K562 (cell line): ENCODE results near the gene AJAP1. TPM values are rescaled to one million over a fixed set of nuclear protein-coding genes. Genes with fewer than 3 reads are reported as not detected.

Experiments
- ATAC-seq: fragments of 200-7000 bp; cut with Tn5 transposase; 3 replicates; pipeline ENCODE4 v1.9.1; 2020; ENCODE audit warnings: moderate library complexity
- BruUV-seq: library from RNA; stranded (reverse); fragments of 400-500 nt; replicated peaks from 2 replicates; lab custom pipeline; 2021; lab: Mats Ljungman, UMichigan
- CTCF ChIA-PET: fragments of 300-600 bp; formaldehyde crosslinking; extraction: SDS; loops from one replicate; lab custom pipeline; 2021; ENCODE audit warnings: low intra/inter-chr PET ratio; lab: Yijun Ruan, JAX
- POLR2A ChIA-PET: fragments of 300-600, 350-650 bp; sonication (Branson Sonifier 250); formaldehyde crosslinking; extraction: SDS; loops from one replicate; lab custom pipeline; 2021; ENCODE audit warnings: antibody characterized with exemption, inconsistent platforms; lab: Yijun Ruan, JAX
- DNase-seq, 4 experiments: peaks; one replicate each; pipeline versions ENCODE4 v3.0.0 to v3.0.0-alpha.2; 2011 to 2018; ENCODE audit warnings: low spot score in 3 of 4, mixed read lengths in 3 of 4; ENCODE audit errors: extremely low read depth in 1 of 4
- FAIRE-seq: peaks from 2 replicates; lab custom pipeline; 2011; peaks lifted over from hg19 to GRCh38; lab: Jason Lieb, UNC
- H2AFZ ChIP-seq: 2 replicates; pipeline ENCODE4 v1.6.0; 2011; ENCODE audit warnings: low read depth, low read length, control low read depth, inconsistent platforms
- H3K27ac ChIP-seq: fragments of 200-600 bp; 3 replicates; pipeline ENCODE4 v1.8.0; 2011; ENCODE audit warnings: low read depth, mild to moderate bottlenecking, control low read depth, inconsistent platforms, low read length, moderate library complexity, mixed read lengths; ENCODE audit errors: extremely low read depth
- H3K27me3 ChIP-seq, 2 experiments: fragments of 300-600 bp in 1 of 2; 2 replicates in 1 of 2; 3 replicates in 1 of 2; pipeline versions ENCODE4 v1.6.0 to v1.8.0; 2011; ENCODE audit warnings: inconsistent platforms in 2 of 2, low read length in 2 of 2, mild to moderate bottlenecking in 1 of 2, mixed read lengths in 1 of 2, moderate library complexity in 1 of 2; ENCODE audit not compliant: control insufficient read depth in 2 of 2, insufficient read depth in 2 of 2
- H3K36me3 ChIP-seq: fragments of 300-600 bp; 3 replicates; pipeline ENCODE4 v1.8.0; 2011; ENCODE audit warnings: mild to moderate bottlenecking, low read length, inconsistent platforms; ENCODE audit not compliant: control insufficient read depth, insufficient read depth
- H3K4me1 ChIP-seq, 2 experiments: fragments of 200-600 bp in 1 of 2; replicated peaks in 1 of 2; 2 replicates in 1 of 2; 3 replicates in 1 of 2; pipeline versions ENCODE4 v1.5.1 to v1.8.0; 2011; ENCODE audit warnings: inconsistent platforms in 2 of 2, low read length in 2 of 2, mild to moderate bottlenecking in 1 of 2, mixed read lengths in 1 of 2, moderate library complexity in 1 of 2; ENCODE audit not compliant: control insufficient read depth in 2 of 2, insufficient read depth in 2 of 2
- H3K4me2 ChIP-seq: 2 replicates; pipeline ENCODE4 v1.6.1; 2011; ENCODE audit warnings: low read length, control low read depth, inconsistent platforms, mixed read lengths; ENCODE audit not compliant: insufficient read depth
- H3K4me3 ChIP-seq: fragments of 200-600 bp; sonication (generic), shearing (Covaris generic); 2 replicates; pipeline ENCODE4 v1.5.1; 2016; ENCODE audit warnings: control low read depth, inconsistent platforms
- H3K79me2 ChIP-seq: fragments of 200-600 bp; 3 replicates; pipeline ENCODE4 v1.8.0; 2011; ENCODE audit warnings: low read length, inconsistent platforms; ENCODE audit not compliant: control insufficient read depth, insufficient read depth
- H3K9ac ChIP-seq, 2 experiments: 2 replicates each; pipeline versions ENCODE4 v1.6.0 to v1.6.1; 2011; ENCODE audit warnings: low read depth in 2 of 2, low read length in 2 of 2, control low read depth in 1 of 2, inconsistent platforms in 1 of 2, mild to moderate bottlenecking in 1 of 2, mixed read lengths in 1 of 2; ENCODE audit not compliant: insufficient read depth in 1 of 2
- H3K9me1 ChIP-seq: one replicate; pipeline ENCODE4 v1.6.0; 2011; ENCODE audit warnings: inconsistent platforms, mild to moderate bottlenecking, low read length, moderate library complexity; ENCODE audit not compliant: control insufficient read depth, insufficient read depth
- H3K9me3 ChIP-seq: replicated peaks from 2 replicates; pipeline ENCODE4 v1.5.1; 2011; ENCODE audit warnings: low read depth, low read length, inconsistent platforms; ENCODE audit not compliant: control insufficient read depth, insufficient read depth
- H4K20me1 ChIP-seq: replicated peaks from 2 replicates; pipeline ENCODE4 v1.6.1; 2011; ENCODE audit warnings: low read length, inconsistent platforms, mixed read lengths; ENCODE audit not compliant: control insufficient read depth, insufficient read depth
- GTF2E2 ChIP-seq: fragments of 200-800 bp; sonication (Bioruptor generic); IDR thresholded peaks from 2 replicates; pipeline ENCODE4 v1.6.1; 2016; ENCODE audit warnings: missing genetic modification characterization, missing compliant biosample characterization
- ID3 ChIP-seq, 2 experiments: fragments of 250-450 bp in 1 of 2; fragments of 450-650 bp in 1 of 2; sonication (Bioruptor Pico) in 1 of 2; IDR thresholded peaks; 2 replicates each; pipeline versions ENCODE4 v1.6.1 to v1.8.0; 2016 to 2021; ENCODE audit warnings: mild to moderate bottlenecking in 2 of 2, moderate library complexity in 2 of 2, missing compliant biosample characterization in 1 of 2, missing genetic modification characterization in 1 of 2
- LEF1 ChIP-seq: fragments of 450-650 bp; IDR thresholded peaks from 2 replicates; pipeline ENCODE4 v1.6.1; 2016; ENCODE audit warnings: mild to moderate bottlenecking
- PRMT5 ChIP-seq: sonication (generic); formaldehyde crosslinking; IDR thresholded peaks from 2 replicates; pipeline ENCODE4 v1.5.0; 2020; ENCODE audit warnings: missing genetic modification reagents
- ZNF280B ChIP-seq: fragments of 250-450 bp; sonication (Bioruptor Pico); IDR thresholded peaks from 2 replicates; pipeline ENCODE4 v1.5.1; 2021; ENCODE audit warnings: mild to moderate bottlenecking
- ZNF316 ChIP-seq: fragments of 450-650 bp; IDR thresholded peaks from 2 replicates; pipeline ENCODE4 v1.6.1; 2016
- ZNF695 ChIP-seq: fragments of 450-650 bp; formaldehyde crosslinking; IDR thresholded peaks from 2 replicates; pipeline ENCODE4 v1.4.0; 2020; ENCODE audit warnings: mild to moderate bottlenecking, moderate library complexity
- WGBS: fragments of 100-300 bp; shearing (Covaris generic); methylation state at CpG from one replicate; pipeline ENCODE4 v1.1.6; 2016; ENCODE audit warnings: low coverage, mixed read lengths; ENCODE audit not compliant: insufficient coverage; ENCODE audit errors: missing lambda C conversion rate; 5-methylcytosine and 5-hydroxymethylcytosine counted together
- in situ Hi-C: fragments of 300-500 bp; cut with MboI; formaldehyde crosslinking; loops from 4 replicates; pipeline ENCODE4 v1.15.0; 2018; ENCODE audit warnings: inconsistent platforms, mixed read lengths
- intact Hi-C: fragments of 100-400 bp; cut with micrococcal nuclease; formaldehyde crosslinking; loops from 2 replicates; pipeline ENCODE4 v1.14.2; 2022
- polyA plus RNA-seq, 8 experiments: library from polyadenylated mRNA; depleted of rRNA in 4 of 8; stranded (reverse) in 5 of 8; unstranded in 3 of 8; fragments of >200 nt; fragmentation: Nextera tagmentation in 2 of 8; fragmentation: Illumina TruSeq in 1 of 8; extraction: Ambion mirVana in 2 of 8; extraction: Trizol in 1 of 8; gene quantifications; 2 replicates each; pipeline versions ENCODE4 v1.2.1 to v1.2.3, GENCODE V29; 2011 to 2014; ENCODE audit warnings: inconsistent platforms in 1 of 8, missing spikeins in 1 of 8
- total RNA-seq, 7 experiments: library from RNA; depleted of rRNA in 6 of 7; stranded (reverse); fragments of >200 nt in 6 of 7; fragmentation: Illumina TruSeq in 2 of 7; extraction: Trizol in 2 of 7; gene quantifications; 2 replicates each; pipeline versions ENCODE4 v1.2.1 to v1.2.3, GENCODE V29; 2011 to 2021; ENCODE audit warnings: low replicate concordance in 1 of 7
- TF ChIP-seq, protein P1 (sequence below): fragments of 450-650 bp; IDR thresholded peaks from 2 replicates; pipeline ENCODE4 v1.6.1; 2016
- TF ChIP-seq, protein P2 (sequence below): sonication (generic); formaldehyde crosslinking; IDR thresholded peaks from 2 replicates; pipeline ENCODE4 v1.8.0; 2022; ENCODE audit warnings: missing genetic modification reagents, mild to moderate bottlenecking, borderline replicate concordance

AJAP1 gene
- total and polyA plus RNA-seq, 9 of the 15 experiments (the other 6 are each of a cell fraction or from before 2014, with no cell fraction given), result not detected

DNA sequence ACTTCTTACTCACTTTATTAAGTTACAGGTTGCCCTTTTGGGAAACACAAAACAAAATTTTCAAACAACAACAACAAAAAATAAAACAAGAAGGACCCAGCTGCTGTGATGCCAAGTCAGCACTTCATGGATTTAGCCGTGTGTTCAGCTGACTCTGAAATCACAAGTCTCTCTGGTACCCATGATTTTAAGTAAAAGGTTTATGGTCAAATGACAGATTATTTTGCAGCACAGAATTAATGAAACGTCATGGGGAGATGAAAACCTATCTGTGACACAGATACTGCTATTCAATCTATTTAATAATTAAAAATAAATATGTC lies 7.1 kb downstream of the AJAP1 start:
- H3K9ac ChIP-seq, result no peak overlapping the region
- TF ChIP-seq ID3 (CRISPR knock-in tag; IDR thresholded peaks at IDR 0.05) (no peak), ID3 (tag; IDR thresholded peaks at IDR 0.05) (no peak), GTF2E2 (no peak), ZNF316 (peak; percentile 37; the same call in 1 of the 2 replicates)
- no peak for ATAC-seq
- H3K27me3 ChIP-seq, result peaks cover 2 to 37% of the 10 kb centered on the region in 2 experiments; a peak in 3 of 5 replicates
- BruUV-seq, result no TSS peak
- in situ Hi-C loops (no loop called here), intact Hi-C loops (no loop called here)
- 0% methylated on average over 2 of the region's 2 CpGs for WGBS
- H3K9me1 ChIP-seq, result no peaks in the 10 kb centered on the region
- H3K27ac ChIP-seq, result no peak overlapping the region
- no peak overlapping the region for H2AFZ ChIP-seq
- H3K36me3 ChIP-seq, result no peaks in the 10 kb centered on the region
- H3K4me3 ChIP-seq, result no peak overlapping the region
- POLR2A ChIA-PET, result no interaction called here
- H3K9me3 ChIP-seq, result no peaks in the 10 kb centered on the region
- CTCF ChIA-PET, result no interaction called here
- H3K4me2 ChIP-seq, result no peak overlapping the region
- no peak for FAIRE-seq
- H4K20me1 ChIP-seq, result no peaks in the 10 kb centered on the region; the same call in 1 of the 2 replicates
- H3K4me1 ChIP-seq, result no peaks in the 10 kb centered on the region
- DNase-seq, result no peak
- H3K79me2 ChIP-seq, result no peaks in the 10 kb centered on the region

- WGBS, result under 1% methylated on average over 13 of the region's 13 CpGs
- Histone ChIP-seq H3K27me3 (peaks cover 2 to 34% of the 10 kb centered on the region in 2 experiments; a peak in 3 of 5 replicates), H2AFZ (no peak overlapping the region), H3K79me2 (no peaks in the 10 kb centered on the region), H3K36me3 (no peaks in the 10 kb centered on the region), H3K9me3 (no peaks in the 10 kb centered on the region), H3K4me1 (no peaks in the 10 kb centered on the region), H3K4me2 (no peak overlapping the region), H4K20me1 (no peaks in the 10 kb centered on the region; the same call in 1 of the 2 replicates), H3K27ac (no peak overlapping the region), H3K4me3 (no peak overlapping the region), H3K9ac (no peak overlapping the region), H3K9me1 (no peaks in the 10 kb centered on the region)
- DNase-seq (no peak), ATAC-seq (no peak), FAIRE-seq (no peak)
- intact Hi-C loops (no loop called here), in situ Hi-C loops (no loop called here)
- BruUV-seq, result no TSS peak
- ChIA-PET CTCF (interaction anchor here (0.7 kb wide), 1 partner anchor 74 kb away, joined by 3 read pairs; no protein-coding TSS in a partner anchor), POLR2A (no interaction called here)
- no peak for TF ChIP-seq ZNF280B
- TF ChIP-seq ZNF695 (CRISPR knock-in tag), result no peak
- TF ChIP-seq, protein P1, sequence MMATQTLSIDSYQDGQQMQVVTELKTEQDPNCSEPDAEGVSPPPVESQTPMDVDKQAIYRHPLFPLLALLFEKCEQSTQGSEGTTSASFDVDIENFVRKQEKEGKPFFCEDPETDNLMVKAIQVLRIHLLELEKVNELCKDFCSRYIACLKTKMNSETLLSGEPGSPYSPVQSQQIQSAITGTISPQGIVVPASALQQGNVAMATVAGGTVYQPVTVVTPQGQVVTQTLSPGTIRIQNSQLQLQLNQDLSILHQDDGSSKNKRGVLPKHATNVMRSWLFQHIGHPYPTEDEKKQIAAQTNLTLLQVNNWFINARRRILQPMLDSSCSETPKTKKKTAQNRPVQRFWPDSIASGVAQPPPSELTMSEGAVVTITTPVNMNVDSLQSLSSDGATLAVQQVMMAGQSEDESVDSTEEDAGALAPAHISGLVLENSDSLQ, result no peak
- TF ChIP-seq LEF1, result no peak
- TF ChIP-seq, protein P2, sequence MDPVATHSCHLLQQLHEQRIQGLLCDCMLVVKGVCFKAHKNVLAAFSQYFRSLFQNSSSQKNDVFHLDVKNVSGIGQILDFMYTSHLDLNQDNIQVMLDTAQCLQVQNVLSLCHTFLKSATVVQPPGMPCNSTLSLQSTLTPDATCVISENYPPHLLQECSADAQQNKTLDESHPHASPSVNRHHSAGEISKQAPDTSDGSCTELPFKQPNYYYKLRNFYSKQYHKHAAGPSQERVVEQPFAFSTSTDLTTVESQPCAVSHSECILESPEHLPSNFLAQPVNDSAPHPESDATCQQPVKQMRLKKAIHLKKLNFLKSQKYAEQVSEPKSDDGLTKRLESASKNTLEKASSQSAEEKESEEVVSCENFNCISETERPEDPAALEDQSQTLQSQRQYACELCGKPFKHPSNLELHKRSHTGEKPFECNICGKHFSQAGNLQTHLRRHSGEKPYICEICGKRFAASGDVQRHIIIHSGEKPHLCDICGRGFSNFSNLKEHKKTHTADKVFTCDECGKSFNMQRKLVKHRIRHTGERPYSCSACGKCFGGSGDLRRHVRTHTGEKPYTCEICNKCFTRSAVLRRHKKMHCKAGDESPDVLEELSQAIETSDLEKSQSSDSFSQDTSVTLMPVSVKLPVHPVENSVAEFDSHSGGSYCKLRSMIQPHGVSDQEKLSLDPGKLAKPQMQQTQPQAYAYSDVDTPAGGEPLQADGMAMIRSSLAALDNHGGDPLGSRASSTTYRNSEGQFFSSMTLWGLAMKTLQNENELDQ (CRISPR knock-in tag), result no peak
- TF ChIP-seq PRMT5, result no peak
Observed at GRCh38 chr1:4662168-4662567, 7.8 kb downstream of the AJAP1 start.
